ENCODE data around the gene FXYD4.

FXYD4 gene

DNA sequence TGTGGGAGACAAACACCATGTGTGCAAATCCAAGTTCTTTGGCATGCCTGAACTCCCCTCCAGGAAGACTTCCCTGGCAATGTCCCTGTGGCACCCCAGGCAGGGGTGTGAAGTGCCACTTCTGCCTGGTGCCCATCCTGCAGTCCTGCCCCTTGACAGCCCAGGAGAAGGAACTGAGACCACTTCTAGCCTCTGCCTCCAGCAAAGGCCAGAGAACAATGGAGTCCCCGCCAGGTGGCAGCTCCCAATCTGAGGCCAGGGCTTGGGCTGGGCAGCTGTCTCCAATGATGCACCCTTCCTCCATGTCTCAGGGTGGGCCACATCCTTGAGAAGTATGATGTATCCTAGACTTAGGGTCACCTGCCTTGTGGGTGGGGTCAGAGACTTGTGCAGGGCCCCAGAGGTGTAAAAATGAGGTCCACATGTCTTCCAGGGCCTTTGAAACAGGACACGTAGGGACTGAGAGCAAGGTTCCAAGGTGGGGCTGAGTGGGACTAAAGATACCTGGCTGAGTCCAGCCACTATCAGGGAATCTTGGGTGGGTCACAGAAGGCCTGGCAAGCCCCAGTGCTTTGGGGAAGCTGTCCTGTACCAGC, 5.5 kb downstream of the FXYD4 start:
- no peak overlapping the region for H3K4me2 ChIP-seq
- no peaks in the 10 kb centered on the region for H4K20me1 ChIP-seq (ENCODE audit: insufficient read depth)
- no peaks in the 10 kb centered on the region for H3K79me2 ChIP-seq (ENCODE audit: insufficient read depth, low read depth)
- H3K27me3 ChIP-seq (ENCODE audit: insufficient read depth, low read depth): no peaks in the 10 kb centered on the region
- no peak overlapping the region for H3K9ac ChIP-seq
- H3K4me3 ChIP-seq (IDR thresholded peaks at IDR 0.05; ENCODE audit: insufficient read depth, low read depth, low read length): no peak overlapping the region
- H2AFZ ChIP-seq (ENCODE audit: low read depth): no peak overlapping the region
- peaks cover 11% of the 10 kb centered on the region for H3K4me1 ChIP-seq (ENCODE audit: low read depth, poor library complexity, severe bottlenecking)
- TF ChIP-seq CTCF (conservative IDR thresholded peaks at IDR 0.05; ENCODE audit: low read depth, low read length): no peak
- no peaks in the 10 kb centered on the region for H3K36me3 ChIP-seq (ENCODE audit: insufficient read depth)
- no peak overlapping the region for H3K27ac ChIP-seq

- no peak overlapping the region for H3K27ac ChIP-seq
- no peaks in the 10 kb centered on the region for H3K79me2 ChIP-seq (ENCODE audit: insufficient read depth, low read depth)
- H3K4me2 ChIP-seq: no peak overlapping the region
- H3K4me1 ChIP-seq (ENCODE audit: low read depth, poor library complexity, severe bottlenecking): peaks cover 11% of the 10 kb centered on the region
- no peaks in the 10 kb centered on the region for H4K20me1 ChIP-seq (ENCODE audit: insufficient read depth)
- H3K9ac ChIP-seq: no peak overlapping the region
- H2AFZ ChIP-seq (ENCODE audit: low read depth): no peak overlapping the region
- H3K27me3 ChIP-seq (ENCODE audit: insufficient read depth, low read depth): no peaks in the 10 kb centered on the region
- no peaks in the 10 kb centered on the region for H3K36me3 ChIP-seq (ENCODE audit: insufficient read depth)
- no peak for TF ChIP-seq CTCF (conservative IDR thresholded peaks at IDR 0.05; ENCODE audit: low read depth, low read length)
- H3K4me3 ChIP-seq (IDR thresholded peaks at IDR 0.05; ENCODE audit: insufficient read depth, low read depth, low read length): no peak overlapping the region
Measured at GRCh38 chr10:43377424-43377883, 6.0 kb downstream of the FXYD4 start.

DNA sequence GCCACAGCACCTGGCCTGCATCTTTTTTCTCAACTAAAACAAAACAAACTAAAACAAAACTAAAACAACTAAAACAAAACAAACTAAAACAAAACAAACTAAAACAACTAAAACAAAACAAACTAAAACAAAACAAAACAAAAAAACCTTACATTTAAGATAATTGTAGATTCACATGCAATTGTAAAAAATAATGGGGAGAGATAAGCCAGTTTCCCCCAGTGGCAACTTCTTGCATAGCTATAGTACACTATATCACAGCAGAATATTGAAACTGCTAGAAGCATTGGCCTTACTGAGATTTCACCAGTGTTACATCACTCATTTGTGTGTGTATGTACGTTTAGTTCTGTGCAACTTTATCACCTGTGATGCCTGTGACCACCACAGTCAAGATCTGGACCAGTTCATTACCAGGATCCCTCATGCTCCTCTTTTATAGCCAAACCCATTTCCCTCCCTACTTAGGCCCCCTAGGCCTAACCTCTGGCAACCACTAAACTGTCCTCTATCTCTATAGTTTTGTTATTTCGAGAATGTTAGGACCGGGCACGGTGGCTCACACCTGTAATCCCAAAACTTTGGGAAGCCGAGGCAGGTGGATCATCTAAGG, 9.3 kb downstream of the FXYD4 start:
- no peak overlapping the region for H3K9ac ChIP-seq
- H3K4me3 ChIP-seq (IDR thresholded peaks at IDR 0.05; ENCODE audit: insufficient read depth, low read depth, low read length): no peak overlapping the region
- peaks cover 11% of the 10 kb centered on the region for H3K4me1 ChIP-seq (ENCODE audit: low read depth, poor library complexity, severe bottlenecking)
- H3K79me2 ChIP-seq (ENCODE audit: insufficient read depth, low read depth): no peaks in the 10 kb centered on the region
- no peak overlapping the region for H3K4me2 ChIP-seq
- no peak overlapping the region for H2AFZ ChIP-seq (ENCODE audit: low read depth)
- H3K27ac ChIP-seq: no peak overlapping the region
- H3K27me3 ChIP-seq (ENCODE audit: insufficient read depth, low read depth): no peaks in the 10 kb centered on the region
- no peaks in the 10 kb centered on the region for H4K20me1 ChIP-seq (ENCODE audit: insufficient read depth)
- no peak for TF ChIP-seq CTCF (conservative IDR thresholded peaks at IDR 0.05; ENCODE audit: low read depth, low read length)
- H3K36me3 ChIP-seq (ENCODE audit: insufficient read depth): no peaks in the 10 kb centered on the region

DNA sequence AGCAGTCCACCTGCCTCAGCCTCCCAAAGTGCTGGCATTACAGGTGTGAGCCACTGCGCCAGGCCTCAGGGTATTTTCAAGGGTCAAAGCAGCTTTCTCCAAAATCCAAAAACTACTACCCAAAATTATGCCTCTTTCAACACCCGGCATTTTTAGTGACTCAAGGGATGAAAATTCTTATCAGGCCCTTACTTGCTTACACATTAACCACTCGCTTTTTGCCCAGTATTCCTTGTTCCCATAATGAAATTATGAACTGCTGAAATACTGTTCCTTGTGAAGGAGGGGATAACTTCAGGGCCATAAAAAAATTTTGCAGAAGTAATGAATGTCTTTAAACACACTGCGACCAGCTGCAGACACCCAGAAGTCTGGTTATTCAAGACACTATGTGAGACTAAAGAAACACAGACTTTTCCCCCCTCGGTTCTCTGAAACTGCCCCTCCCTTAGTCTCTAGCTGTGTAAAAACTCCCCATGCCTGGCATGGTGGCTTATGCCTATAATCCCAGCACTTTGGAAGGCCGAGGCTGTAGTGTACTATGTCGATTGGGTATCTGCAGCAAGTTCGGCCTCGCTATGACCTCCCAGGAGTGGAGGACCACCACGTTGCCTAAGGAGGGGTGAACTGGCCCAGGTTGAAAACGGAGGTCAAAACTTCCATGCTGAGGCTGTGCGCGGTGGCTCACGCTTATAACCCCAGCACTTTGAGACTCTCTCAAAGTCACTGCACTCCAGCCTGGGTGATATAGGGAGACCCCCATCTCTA, 12.0 kb downstream of the FXYD4 start:
- Histone ChIP-seq H3K4me2 (no peak overlapping the region), H2AFZ (ENCODE audit: low read depth) (no peak overlapping the region), H3K27ac (no peak overlapping the region), H3K27me3 (ENCODE audit: insufficient read depth, low read depth) (no peaks in the 10 kb centered on the region), H3K4me1 (ENCODE audit: low read depth, poor library complexity, severe bottlenecking) (peaks cover 13% of the 10 kb centered on the region), H3K9ac (no peak overlapping the region), H3K4me3 (IDR thresholded peaks at IDR 0.05; ENCODE audit: insufficient read depth, low read depth, low read length) (no peak overlapping the region), H3K79me2 (ENCODE audit: insufficient read depth, low read depth) (no peaks in the 10 kb centered on the region), H4K20me1 (ENCODE audit: insufficient read depth) (0 out of 2 replicates have a peak, but pooled peaks cover 3% of the 10 kb centered on the region), H3K36me3 (ENCODE audit: insufficient read depth) (peaks cover 15% of the 10 kb centered on the region; the same call in 1 of the 2 replicates)
- no peak for TF ChIP-seq CTCF (conservative IDR thresholded peaks at IDR 0.05; ENCODE audit: low read depth, low read length)

Data from KMS-11 (cell line).